Measurements from ENCODE around the gene GABPB1. TPM values are rescaled to one million over a fixed set of nuclear protein-coding genes. Genes with fewer than 3 reads are reported as not detected.
"Not testable (repeated sequence)": the region's sequence is repeated elsewhere in the genome, so short reads cannot be mapped to it uniquely, and the experiment has no call there.

GABPB1 gene
- total RNA-seq, 2 donors from 2014 or later: 13.0 to 27.8 TPM

- DNase-seq (ENCODE audit: low spot score) (no peak), ATAC-seq (ENCODE audit: insufficient number of reproducible peaks, low FRiP score, low read depth) (no peak)
- H3K9me3 ChIP-seq: no peaks in the 10 kb centered on the region
- no peaks in the 10 kb centered on the region for H3K36me3 ChIP-seq
- H3K27ac ChIP-seq: peak overlapping the region; percentile 45 to 52
- TF ChIP-seq, protein P1, sequence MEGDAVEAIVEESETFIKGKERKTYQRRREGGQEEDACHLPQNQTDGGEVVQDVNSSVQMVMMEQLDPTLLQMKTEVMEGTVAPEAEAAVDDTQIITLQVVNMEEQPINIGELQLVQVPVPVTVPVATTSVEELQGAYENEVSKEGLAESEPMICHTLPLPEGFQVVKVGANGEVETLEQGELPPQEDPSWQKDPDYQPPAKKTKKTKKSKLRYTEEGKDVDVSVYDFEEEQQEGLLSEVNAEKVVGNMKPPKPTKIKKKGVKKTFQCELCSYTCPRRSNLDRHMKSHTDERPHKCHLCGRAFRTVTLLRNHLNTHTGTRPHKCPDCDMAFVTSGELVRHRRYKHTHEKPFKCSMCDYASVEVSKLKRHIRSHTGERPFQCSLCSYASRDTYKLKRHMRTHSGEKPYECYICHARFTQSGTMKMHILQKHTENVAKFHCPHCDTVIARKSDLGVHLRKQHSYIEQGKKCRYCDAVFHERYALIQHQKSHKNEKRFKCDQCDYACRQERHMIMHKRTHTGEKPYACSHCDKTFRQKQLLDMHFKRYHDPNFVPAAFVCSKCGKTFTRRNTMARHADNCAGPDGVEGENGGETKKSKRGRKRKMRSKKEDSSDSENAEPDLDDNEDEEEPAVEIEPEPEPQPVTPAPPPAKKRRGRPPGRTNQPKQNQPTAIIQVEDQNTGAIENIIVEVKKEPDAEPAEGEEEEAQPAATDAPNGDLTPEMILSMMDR (IDR thresholded peaks at IDR 0.05): no peak
- H3K4me3 ChIP-seq: no peak overlapping the region
- H3K27me3 ChIP-seq (replicated peaks; ENCODE audit: insufficient read depth): no peaks in the 10 kb centered on the region
- peaks cover 0 to 11% of the 10 kb centered on the region in 2 donors for H3K4me1 ChIP-seq (ENCODE audit: control insufficient read depth in 1 of 2, low read depth in 2 of 2)
Measured at GRCh38 chr15:50378776-50379175, 23.8 kb upstream of the GABPB1 start.

- ATAC-seq (ENCODE audit: insufficient number of reproducible peaks, low FRiP score, low read depth): no peak
- Histone ChIP-seq H3K4me3 (no peak overlapping the region), H3K27ac (peak overlapping the region; percentile 45 to 52), H3K36me3 (no peaks in the 10 kb centered on the region), H3K9me3 (no peaks in the 10 kb centered on the region), H3K4me1 (ENCODE audit: control insufficient read depth in 1 of 2, low read depth in 2 of 2) (peaks cover 0 to 11% of the 10 kb centered on the region in 2 donors), H3K27me3 (replicated peaks; ENCODE audit: insufficient read depth) (no peaks in the 10 kb centered on the region)
- no peak for DNase-seq (ENCODE audit: low spot score)
- TF ChIP-seq, protein P1 (IDR thresholded peaks at IDR 0.05): no peak
Measured at GRCh38 chr15:50377867-50378751, 23.1 kb upstream of the GABPB1 start.

DNA sequence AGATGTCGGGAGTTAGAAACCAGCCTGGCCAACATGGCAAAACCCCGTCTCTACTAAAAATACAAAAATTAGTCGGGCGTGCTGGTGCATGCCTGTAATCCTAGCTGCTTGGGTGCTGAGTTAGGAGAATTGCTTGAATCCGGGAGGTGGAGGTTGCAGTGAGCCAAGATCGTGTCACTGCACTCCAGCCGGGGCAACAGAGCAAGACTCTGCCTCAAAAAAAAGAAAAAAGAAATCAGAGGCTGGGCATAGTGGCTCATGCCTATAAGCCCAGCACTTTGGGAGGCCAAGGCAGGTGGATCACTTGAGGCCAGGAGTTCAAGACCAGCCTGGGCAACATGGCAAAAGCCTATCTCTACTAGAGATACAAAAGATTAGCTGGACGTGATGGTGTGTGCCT is 14.6 kb upstream of the GABPB1 start:
- not testable (repeated sequence) for H3K4me1 ChIP-seq (ENCODE audit: control insufficient read depth in 1 of 2, low read depth in 2 of 2); ATAC-seq (ENCODE audit: insufficient number of reproducible peaks, low FRiP score, low read depth); DNase-seq (ENCODE audit: low spot score); H3K36me3 ChIP-seq; H3K9me3 ChIP-seq; H3K27me3 ChIP-seq (replicated peaks; ENCODE audit: insufficient read depth); H3K27ac ChIP-seq; H3K4me3 ChIP-seq

GRCh38 chr15:50365971-50366370 is 11.0 kb upstream of the GABPB1 start:
- ATAC-seq (ENCODE audit: insufficient number of reproducible peaks, low FRiP score, low read depth): no peak
- Histone ChIP-seq H3K4me3 (no peak overlapping the region), H3K9me3 (no peaks in the 10 kb centered on the region), H3K27me3 (replicated peaks; ENCODE audit: insufficient read depth) (no peaks in the 10 kb centered on the region), H3K36me3 (peaks cover 3% of the 10 kb centered on the region), H3K4me1 (ENCODE audit: control insufficient read depth in 1 of 2, low read depth in 2 of 2) (no peaks in the 10 kb centered on the region), H3K27ac (no peak overlapping the region)
- no peak for DNase-seq (ENCODE audit: low spot score)
- TF ChIP-seq, protein P1 (IDR thresholded peaks at IDR 0.05): no peak

DNA sequence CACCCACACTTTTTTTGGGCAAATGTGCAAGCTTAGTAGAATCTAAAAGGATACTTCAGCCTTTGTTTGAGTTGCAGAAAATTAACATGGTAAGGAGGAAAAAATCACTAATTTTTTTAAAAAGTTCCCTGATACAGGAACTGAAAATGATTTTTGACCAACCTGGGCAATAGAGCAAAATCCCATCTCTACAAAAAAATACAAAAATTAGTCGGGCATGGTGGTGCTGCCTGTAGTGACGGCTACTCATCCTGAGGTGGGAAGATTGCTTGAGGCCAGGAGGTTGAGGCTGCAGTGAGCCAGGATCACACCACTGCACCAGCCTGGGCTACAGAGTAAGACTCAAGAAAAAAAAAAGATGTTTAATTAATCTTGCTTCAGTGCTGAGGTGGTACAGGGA is 10.6 kb upstream of the GABPB1 start:
- Histone ChIP-seq H3K27me3 (replicated peaks; ENCODE audit: insufficient read depth) (no peaks in the 10 kb centered on the region), H3K9me3 (no peaks in the 10 kb centered on the region), H3K27ac (no peak overlapping the region), H3K36me3 (peaks cover 3% of the 10 kb centered on the region), H3K4me3 (no peak overlapping the region), H3K4me1 (ENCODE audit: control insufficient read depth in 1 of 2, low read depth in 2 of 2) (no peaks in the 10 kb centered on the region)
- DNase-seq (ENCODE audit: low spot score) (no peak), ATAC-seq (ENCODE audit: insufficient number of reproducible peaks, low FRiP score, low read depth) (no peak)
- TF ChIP-seq, protein P1 (IDR thresholded peaks at IDR 0.05): no peak

All from thoracic aorta (tissue), 2 donors.